HEK293 (cell line): ENCODE measurements around the gene ERICH3.

Experiments
- CTCF ChIA-PET: fragments of 350-600 bp; formaldehyde crosslinking; extraction: SDS; loops from one replicate; lab custom pipeline; 2021; ENCODE audit warnings: antibody characterized with exemption; lab: Yijun Ruan, JAX
- POLR2A ChIA-PET: fragments of 300-600 bp; formaldehyde crosslinking; extraction: SDS; loops from one replicate; lab custom pipeline; 2020; ENCODE audit warnings: antibody characterized with exemption, inconsistent platforms; lab: Yijun Ruan, JAX
- H3K27ac ChIP-seq: fragments of 200-500 bp; sonication (Bioruptor generic); 2 replicates; pipeline ENCODE4 v1.5.1; 2014; ENCODE audit warnings: low read depth, low read length, control low read depth, inconsistent platforms; ENCODE audit errors: extremely low read depth
- H3K36me3 ChIP-seq, 2 experiments: fragments of 200-500 bp in 1 of 2; sonication (Bioruptor generic) in 1 of 2; 1 replicate in 1 of 2; 2 replicates in 1 of 2; pipeline ENCODE4 v1.5.1; 2014 to 2017; ENCODE audit warnings: inconsistent platforms in 2 of 2, low read length in 2 of 2; ENCODE audit not compliant: control insufficient read depth in 2 of 2, insufficient read depth in 1 of 2
- H3K4me1 ChIP-seq: fragments of 200-500 bp; sonication (Bioruptor generic); 2 replicates; pipeline ENCODE4 v1.5.1; 2014; ENCODE audit warnings: mild to moderate bottlenecking, low read length, inconsistent platforms; ENCODE audit not compliant: control insufficient read depth, insufficient read depth
- H3K4me3 ChIP-seq: 2 replicates; pipeline ENCODE4 v1.5.1; 2011; ENCODE audit warnings: low read depth, mild to moderate bottlenecking, control low read depth, low read length, moderate library complexity
- H3K9me3 ChIP-seq: fragments of 200-500 bp; sonication (Bioruptor generic); 2 replicates; pipeline ENCODE4 v1.5.1; 2014; ENCODE audit warnings: low read depth, low read length, inconsistent platforms; ENCODE audit not compliant: control insufficient read depth, insufficient read depth
- BCL11B ChIP-seq: fragments of 450-650 bp; formaldehyde crosslinking; IDR thresholded peaks from 2 replicates; pipeline ENCODE4 v1.5.1; 2016; ENCODE audit warnings: low read depth, missing biosample characterization, missing genetic modification characterization
- EGR2 ChIP-seq: fragments of 450-650 bp; formaldehyde crosslinking; IDR thresholded peaks from 2 replicates; pipeline ENCODE4 v1.5.1; 2016; ENCODE audit warnings: low read depth, missing biosample characterization, missing genetic modification characterization
- GFI1B ChIP-seq: fragments of 450-650 bp; formaldehyde crosslinking; IDR thresholded peaks from 2 replicates; pipeline ENCODE4 v1.5.1; 2016; ENCODE audit warnings: missing biosample characterization, missing genetic modification characterization
- GLI2 ChIP-seq: fragments of 450-650 bp; formaldehyde crosslinking; IDR thresholded peaks from 2 replicates; pipeline ENCODE4; 2017; ENCODE audit warnings: missing biosample characterization, missing genetic modification characterization, low read depth, borderline replicate concordance
- HOXA7 ChIP-seq: sonication (generic); formaldehyde crosslinking; IDR thresholded peaks from 2 replicates; pipeline ENCODE4 v1.8.1; 2022; ENCODE audit warnings: missing genetic modification reagents, borderline replicate concordance
- PRDM2 ChIP-seq: fragments of 450-650 bp; formaldehyde crosslinking; IDR thresholded peaks from 2 replicates; pipeline ENCODE4 v1.5.1; 2016; ENCODE audit warnings: missing biosample characterization, missing genetic modification characterization, borderline replicate concordance
- SETDB1 ChIP-seq: IDR thresholded peaks from one replicate; pipeline ENCODE4 v1.6.1; 2017; ENCODE audit warnings: mild to moderate bottlenecking, low read length, moderate library complexity, mixed read lengths; ENCODE audit not compliant: insufficient read length
- ZBTB17 ChIP-seq: fragments of 450-650 bp; formaldehyde crosslinking; IDR thresholded peaks from 2 replicates; pipeline ENCODE4 v1.5.1; 2016; ENCODE audit warnings: missing biosample characterization, missing genetic modification characterization
- ZBTB21 ChIP-seq: fragments of 450-650 bp; formaldehyde crosslinking; IDR thresholded peaks from 2 replicates; pipeline ENCODE4 v1.5.1; 2017; ENCODE audit warnings: missing biosample characterization, missing genetic modification characterization
- ZBTB48 ChIP-seq: fragments of 450-650 bp; formaldehyde crosslinking; IDR thresholded peaks from 2 replicates; pipeline ENCODE4 v1.5.1; 2016; ENCODE audit warnings: missing biosample characterization, missing genetic modification characterization
- ZFP3 ChIP-seq: fragments of 450-650 bp; formaldehyde crosslinking; IDR thresholded peaks from 2 replicates; pipeline ENCODE4 v1.5.1; 2016; ENCODE audit warnings: low read depth, missing biosample characterization, missing genetic modification characterization
- ZNF155 ChIP-seq: fragments of 450-650 bp; formaldehyde crosslinking; IDR thresholded peaks from 2 replicates; pipeline ENCODE4 v1.5.1; 2016; ENCODE audit warnings: missing biosample characterization, missing genetic modification characterization
- ZNF266 ChIP-seq: fragments of 450-650 bp; formaldehyde crosslinking; IDR thresholded peaks from 2 replicates; pipeline ENCODE4 v1.5.1; 2016; ENCODE audit warnings: missing biosample characterization, missing genetic modification characterization, low read depth
- ZNF280C ChIP-seq: fragments of 450-650 bp; formaldehyde crosslinking; IDR thresholded peaks from 2 replicates; pipeline ENCODE4 v1.5.1; 2016; ENCODE audit warnings: missing biosample characterization, missing genetic modification characterization
- ZNF311 ChIP-seq: fragments of 450-650 bp; formaldehyde crosslinking; IDR thresholded peaks from 2 replicates; pipeline ENCODE4 v1.5.1; 2017; ENCODE audit warnings: missing biosample characterization, missing genetic modification characterization, borderline replicate concordance
- ZNF341 ChIP-seq: fragments of 450-650 bp; formaldehyde crosslinking; IDR thresholded peaks from 2 replicates; pipeline ENCODE4; 2016; ENCODE audit warnings: low read depth, missing biosample characterization, missing genetic modification characterization
- ZNF366 ChIP-seq: fragments of 450-650 bp; formaldehyde crosslinking; conservative IDR thresholded peaks from 2 replicates; pipeline ENCODE4 v1.5.1; 2016; ENCODE audit warnings: missing biosample characterization, missing genetic modification characterization
- ZNF398 ChIP-seq: fragments of 450-650 bp; formaldehyde crosslinking; IDR thresholded peaks from 2 replicates; pipeline ENCODE4 v1.5.1; 2017; ENCODE audit warnings: missing biosample characterization, missing genetic modification characterization
- ZNF416 ChIP-seq: fragments of 450-650 bp; formaldehyde crosslinking; IDR thresholded peaks from 2 replicates; pipeline ENCODE4 v1.5.1; 2016; ENCODE audit warnings: missing biosample characterization, missing genetic modification characterization
- ZNF521 ChIP-seq: fragments of 450-650 bp; formaldehyde crosslinking; IDR thresholded peaks from 2 replicates; pipeline ENCODE4 v1.5.1; 2017; ENCODE audit warnings: missing biosample characterization, mild to moderate bottlenecking, missing genetic modification characterization
- ZNF580 ChIP-seq: fragments of 450-650 bp; formaldehyde crosslinking; IDR thresholded peaks from 2 replicates; pipeline ENCODE4 v1.5.1; 2016; ENCODE audit warnings: missing biosample characterization, missing genetic modification characterization
- ZNF670 ChIP-seq: fragments of 450-650 bp; formaldehyde crosslinking; IDR thresholded peaks from 2 replicates; pipeline ENCODE4 v1.5.1; 2016; ENCODE audit warnings: missing biosample characterization, missing genetic modification characterization, low read depth
- ZNF677 ChIP-seq: fragments of 450-650 bp; IDR thresholded peaks from 2 replicates; pipeline ENCODE4 v1.5.0; 2018; ENCODE audit warnings: missing biosample characterization, mild to moderate bottlenecking, missing genetic modification characterization, moderate library complexity

ERICH3 gene

GRCh38 chr1:74620242-74620641 is 53.4 kb downstream of the ERICH3 start:
- Histone ChIP-seq H3K36me3 (no peaks in the 10 kb centered on the region), H3K4me1 (no peaks in the 10 kb centered on the region), H3K27ac (no peak overlapping the region), H3K9me3 (no peaks in the 10 kb centered on the region), H3K4me3 (no peak overlapping the region)
- POLR2A ChIA-PET = no interaction called here
- CTCF ChIA-PET = no interaction called here
- no peak for TF ChIP-seq ZNF416 (tag by site-specific recombination)
- no peak for TF ChIP-seq ZNF677 (tag by site-specific recombination)
- no peak for TF ChIP-seq ZNF366 (tag by site-specific recombination)

GRCh38 chr1:74618974-74619373 is 54.6 kb downstream of the ERICH3 start:
- Histone ChIP-seq H3K4me3 (no peak overlapping the region), H3K27ac (no peak overlapping the region), H3K36me3 (no peaks in the 10 kb centered on the region)
- TF ChIP-seq PRDM2 (tag by site-specific recombination) = no peak
- TF ChIP-seq ZNF341 (tag by site-specific recombination) = no peak
- no peak for TF ChIP-seq BCL11B
- no peak for TF ChIP-seq ZFP3
- no peak for TF ChIP-seq HOXA7 (CRISPR knock-in tag)
- no peak for TF ChIP-seq GFI1B
- TF ChIP-seq ZNF580 (tag by site-specific recombination) = no peak
- no peak for TF ChIP-seq ZBTB17 (tag by site-specific recombination)
- TF ChIP-seq ZBTB21 (tag by site-specific recombination) = no peak
- TF ChIP-seq ZNF155 (tag by site-specific recombination) = no peak
- no peak for TF ChIP-seq ZNF311
- TF ChIP-seq ZNF670 (tag by site-specific recombination) = no peak
- no peak for TF ChIP-seq ZNF266 (tag by site-specific recombination)
- TF ChIP-seq ZBTB48 = no peak
- no peak for TF ChIP-seq GLI2 (tag by site-specific recombination)
- no peak for TF ChIP-seq SETDB1
- TF ChIP-seq, all 188 proteins: peak for 0
- Histone ChIP-seq H3K4me1 (no peaks in the 10 kb centered on the region), H3K9me3 (no peaks in the 10 kb centered on the region)
- POLR2A ChIA-PET = no interaction called here
- CTCF ChIA-PET = no interaction called here

GRCh38 chr1:74613894-74614293 is 59.7 kb downstream of the ERICH3 start:
- no peak overlapping the region for H3K4me3 ChIP-seq
- ChIA-PET POLR2A (no interaction called here), CTCF (interaction anchor here (0.5 to 0.7 kb wide), 2 partner anchors 76 to 487 kb away, joined by 3 read pairs; no protein-coding TSS in a partner anchor)
- H3K9me3 ChIP-seq = no peaks in the 10 kb centered on the region
- no peaks in the 10 kb centered on the region for H3K4me1 ChIP-seq
- H3K36me3 ChIP-seq = no peaks in the 10 kb centered on the region
- no peak overlapping the region for H3K27ac ChIP-seq
- TF ChIP-seq ZNF521 (tag by site-specific recombination) = no peak
- no peak for TF ChIP-seq EGR2 (tag by site-specific recombination)
- TF ChIP-seq ZNF398 (tag by site-specific recombination) = no peak
- TF ChIP-seq ZNF280C (tag by site-specific recombination) = no peak
